ENCODE measurements around the gene PPP1R27.

DNA sequence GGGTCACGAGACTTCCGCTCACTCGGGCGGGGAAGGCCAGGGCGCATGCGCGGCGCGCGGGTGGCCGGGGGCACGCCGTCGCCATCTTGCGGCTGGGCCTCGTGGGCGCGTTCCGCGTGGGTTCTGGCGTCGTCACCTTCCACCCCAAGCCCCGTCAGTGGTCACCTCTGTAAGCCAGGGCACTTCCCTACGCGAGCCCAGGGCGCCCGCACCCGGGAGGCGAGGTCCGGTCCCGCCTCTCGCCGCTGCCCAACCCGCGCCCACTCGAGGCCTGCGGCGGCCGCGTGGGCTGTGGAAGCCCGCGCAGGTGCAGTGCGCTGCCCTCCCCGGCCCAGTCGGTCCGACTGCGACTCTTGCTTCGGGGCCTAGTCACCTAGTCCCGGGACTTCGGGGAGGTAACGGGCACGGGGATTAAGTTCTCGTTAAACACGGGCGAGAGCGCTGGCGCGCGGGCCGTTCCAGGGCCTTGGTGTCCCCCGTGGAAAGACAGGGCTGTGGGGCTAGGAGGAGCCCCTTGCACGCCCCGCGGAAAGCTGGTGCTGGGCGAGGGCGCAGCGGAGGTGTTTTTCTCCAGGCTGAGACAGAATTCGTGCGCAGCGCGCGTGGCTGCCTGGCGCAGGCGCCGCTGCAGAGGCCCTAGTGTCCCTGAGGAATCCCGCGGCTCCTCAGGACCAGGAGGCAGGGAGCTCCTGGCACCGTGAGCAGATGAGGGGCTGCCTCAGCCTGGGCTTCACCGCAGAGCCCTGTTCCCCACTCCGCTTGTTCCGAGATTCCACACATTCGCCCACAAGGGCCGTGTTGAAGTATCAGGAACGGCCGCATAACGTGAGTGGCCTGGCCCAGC is 36.8 kb upstream of the PPP1R27 start:
- TF ChIP-seq POLR2A (IDR thresholded peaks at IDR 0.05; ENCODE audit: low read length) (peak; percentile 84), GATA1 (IDR thresholded peaks at IDR 0.05; ENCODE audit: low read depth, low read length) (no peak)
